ENCODE data around the gene PUDP.

PUDP gene

DNA sequence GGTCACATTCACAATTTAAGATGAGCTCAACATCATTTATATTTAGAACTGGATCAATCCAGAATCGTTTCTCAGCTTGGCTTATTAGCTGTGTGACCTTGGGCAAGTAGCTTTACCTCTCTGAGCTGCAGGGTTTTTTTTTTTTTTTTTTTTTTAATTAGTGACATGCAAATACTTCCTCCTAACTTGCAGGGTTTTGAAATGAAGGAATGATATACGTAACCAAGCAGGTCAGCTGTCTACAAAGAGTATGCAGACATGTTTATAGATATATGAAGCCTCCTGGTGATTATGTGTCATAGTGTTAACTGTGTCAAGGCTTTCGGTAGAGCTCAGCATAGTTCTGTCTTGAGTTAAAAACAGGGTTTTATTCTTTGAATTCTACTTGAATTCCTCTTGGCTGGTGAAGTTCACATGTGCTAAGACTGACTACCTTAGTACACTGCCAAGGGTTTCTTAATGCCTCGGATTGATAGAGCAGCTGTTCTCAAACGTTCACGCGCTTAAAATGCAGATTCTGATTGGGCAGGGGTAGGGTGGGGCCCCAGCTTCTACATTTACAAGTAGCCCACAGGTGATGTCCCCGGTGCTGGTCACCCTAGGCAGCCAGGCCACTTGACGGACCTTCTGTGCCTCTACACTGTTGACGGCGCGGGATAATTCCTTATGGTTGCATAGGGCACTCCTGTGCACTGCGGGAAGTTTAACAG is 1.1 kb downstream of the PUDP start:
- DNase-seq = peak in 1 of 5 donors; percentile 25

DNA sequence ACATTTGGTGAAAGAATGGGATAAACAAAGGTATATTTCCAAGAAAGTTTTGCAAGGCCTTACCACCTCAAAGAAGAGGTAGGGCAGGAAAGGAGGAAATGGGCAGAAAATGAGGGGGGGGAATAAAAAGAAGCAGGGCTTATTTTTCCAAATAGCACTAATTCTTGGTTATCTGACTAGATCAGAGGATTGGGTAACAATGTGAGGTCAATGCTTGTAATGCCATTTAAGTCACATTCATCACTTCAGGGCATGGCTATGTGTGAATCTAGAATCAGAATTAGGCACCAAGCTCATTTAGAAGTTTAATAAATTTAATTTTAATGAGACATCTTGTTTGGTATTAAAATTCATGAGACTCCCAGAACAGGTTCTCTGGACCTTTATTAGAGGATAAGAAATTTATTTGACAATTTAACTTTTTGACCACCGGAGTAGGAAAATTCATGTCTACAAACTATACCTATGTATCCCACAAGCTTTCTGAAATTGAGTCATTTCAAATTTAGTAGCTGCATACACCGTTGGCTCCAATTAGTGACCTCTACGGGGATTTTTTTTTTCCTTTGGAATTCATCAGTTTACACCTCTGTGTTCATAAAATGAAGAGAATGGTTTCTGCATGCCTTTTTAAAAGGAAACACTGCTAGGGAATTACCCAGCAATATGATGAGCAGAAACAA is 1.8 kb downstream of the PUDP start:
- DNase-seq = no peak

GRCh38 chrX:7145454-7145853 is 2.5 kb downstream of the PUDP start:
- DNase-seq = no peak

DNA sequence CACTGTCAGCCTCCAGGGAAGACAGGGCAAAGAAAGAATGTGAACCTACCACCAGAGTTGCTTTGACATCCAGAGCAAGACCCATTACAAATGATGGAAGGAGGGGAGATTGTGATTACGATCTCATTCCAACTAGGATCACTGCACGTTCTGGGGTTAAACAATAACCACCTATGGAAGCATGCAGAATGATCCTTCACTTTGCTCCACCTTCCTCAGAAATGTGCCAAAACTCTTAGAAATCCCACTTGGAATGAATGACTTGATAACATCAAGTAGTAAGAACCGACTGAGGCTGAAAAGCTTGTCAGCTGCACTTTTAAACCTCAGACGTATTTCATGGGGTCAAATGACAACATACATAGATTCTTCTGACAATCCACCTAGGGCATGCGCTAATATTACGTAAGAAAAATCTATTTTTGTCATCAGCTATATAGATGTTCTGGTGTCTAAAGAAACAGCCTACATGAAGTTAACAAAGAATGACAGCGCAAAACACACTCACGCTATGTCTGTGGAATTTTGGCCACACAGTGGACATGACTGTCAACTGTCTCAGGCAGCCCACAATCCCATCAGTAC is 3.9 kb downstream of the PUDP start:
- DNase-seq = no peak

- DNase-seq = no peak
Observed at GRCh38 chrX:7143076-7143475, 4.9 kb downstream of the PUDP start.

DNA sequence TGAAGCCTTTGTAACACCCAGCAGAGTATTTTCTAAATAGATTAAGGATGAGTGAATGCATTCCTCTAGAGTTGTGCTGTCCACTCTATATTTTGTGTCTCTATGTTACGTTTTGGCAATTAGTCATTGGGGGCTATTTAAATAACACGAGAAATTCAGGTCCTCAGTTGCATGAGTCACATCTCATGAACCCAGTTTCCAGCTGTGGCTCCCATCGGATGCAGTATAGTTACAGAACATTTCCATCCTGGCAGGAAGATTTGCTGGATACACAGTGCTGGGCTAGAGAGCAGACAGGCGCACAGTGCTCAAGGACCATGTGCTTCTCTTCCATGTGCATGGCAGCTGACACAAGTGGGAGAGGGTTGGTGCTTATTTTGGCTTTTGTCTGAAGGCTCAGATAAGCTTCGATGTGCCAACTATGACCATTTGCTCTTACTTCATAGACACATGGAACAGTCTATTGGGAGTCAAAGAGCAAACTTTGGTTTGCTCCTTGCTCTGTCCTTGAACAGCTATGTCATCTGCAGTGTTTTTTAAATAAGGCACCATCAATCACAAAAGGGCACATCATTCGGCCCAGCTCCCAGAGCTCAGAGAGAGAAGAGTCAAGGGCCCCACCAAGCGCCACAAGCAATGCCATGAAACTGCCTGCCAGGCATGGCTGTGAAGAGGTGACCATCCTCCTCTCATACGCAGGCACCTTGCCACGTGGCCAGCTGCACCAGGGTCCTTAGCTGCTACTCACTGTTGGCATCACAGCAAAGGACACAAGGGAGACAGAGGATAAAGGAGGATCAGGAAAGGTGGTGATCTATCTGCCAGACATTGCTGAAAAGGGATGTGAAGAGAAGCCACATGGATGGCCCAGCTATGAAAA is 8.5 kb downstream of the PUDP start:
- DNase-seq = no peak

- DNase-seq = no peak
Observed at GRCh38 chrX:7134981-7135380, 13.0 kb downstream of the PUDP start.

GRCh38 chrX:7133050-7133440 is 14.9 kb downstream of the PUDP start:
- DNase-seq = no peak

GRCh38 chrX:7132335-7133049 is 15.5 kb downstream of the PUDP start:
- DNase-seq = peak in 1 of 5 donors; percentile 25

DNA sequence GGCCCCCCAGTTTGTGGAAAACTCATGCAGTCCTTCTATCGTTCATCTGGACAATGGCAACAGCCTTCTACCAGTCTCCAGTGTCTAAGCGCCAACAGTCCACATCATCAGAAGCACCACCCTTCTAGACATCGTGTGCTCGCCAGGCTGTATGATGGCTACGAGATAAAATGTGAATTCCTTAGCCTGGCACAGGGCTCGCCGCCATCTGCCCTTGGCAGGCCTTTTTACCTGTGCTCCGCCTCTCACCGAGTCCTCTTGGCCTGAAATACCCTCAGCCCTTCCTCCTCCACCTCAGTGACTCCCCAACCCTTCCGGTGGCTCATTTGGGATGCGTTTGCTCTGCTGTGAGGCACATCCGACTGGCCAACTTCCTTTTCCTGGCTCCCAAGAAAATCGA is 16.3 kb downstream of the PUDP start:
- no peak for DNase-seq

DNA sequence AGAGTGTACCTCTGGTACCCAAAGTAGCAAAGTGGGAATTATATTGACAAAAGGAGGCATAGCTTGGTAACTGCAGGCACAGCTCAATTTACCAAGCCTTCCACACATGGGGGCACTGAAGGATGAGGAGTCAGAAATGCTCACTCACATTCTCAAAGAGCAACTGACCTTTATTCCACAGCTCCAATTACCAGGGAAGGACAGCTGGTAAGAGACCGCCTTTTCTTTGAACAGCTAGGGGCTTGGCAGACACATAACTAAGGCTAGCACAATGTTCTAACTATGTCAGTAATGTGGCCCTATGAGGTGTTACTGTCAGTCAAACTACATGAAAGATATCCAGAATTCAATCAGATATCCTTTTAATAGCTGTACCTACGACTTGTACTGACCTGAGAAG is 20.9 kb downstream of the PUDP start:
- no peak for DNase-seq

DNA sequence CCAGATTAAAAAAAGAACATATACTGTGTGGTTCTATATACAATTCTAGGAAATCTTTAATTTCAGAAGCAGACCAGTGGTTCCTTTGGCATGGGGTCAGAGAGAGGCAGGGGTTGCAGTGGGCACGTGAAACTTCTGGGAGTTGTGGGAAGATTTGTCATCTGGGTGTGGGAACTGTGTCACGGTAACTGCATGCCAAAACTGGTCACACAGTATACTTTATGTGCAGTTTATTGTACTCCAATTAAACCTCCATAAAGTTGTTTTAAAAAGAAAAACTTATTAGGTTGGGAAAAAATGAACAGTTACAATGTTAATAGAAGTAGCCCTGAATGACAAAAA is 27.1 kb downstream of the PUDP start:
- no peak for DNase-seq

DNA sequence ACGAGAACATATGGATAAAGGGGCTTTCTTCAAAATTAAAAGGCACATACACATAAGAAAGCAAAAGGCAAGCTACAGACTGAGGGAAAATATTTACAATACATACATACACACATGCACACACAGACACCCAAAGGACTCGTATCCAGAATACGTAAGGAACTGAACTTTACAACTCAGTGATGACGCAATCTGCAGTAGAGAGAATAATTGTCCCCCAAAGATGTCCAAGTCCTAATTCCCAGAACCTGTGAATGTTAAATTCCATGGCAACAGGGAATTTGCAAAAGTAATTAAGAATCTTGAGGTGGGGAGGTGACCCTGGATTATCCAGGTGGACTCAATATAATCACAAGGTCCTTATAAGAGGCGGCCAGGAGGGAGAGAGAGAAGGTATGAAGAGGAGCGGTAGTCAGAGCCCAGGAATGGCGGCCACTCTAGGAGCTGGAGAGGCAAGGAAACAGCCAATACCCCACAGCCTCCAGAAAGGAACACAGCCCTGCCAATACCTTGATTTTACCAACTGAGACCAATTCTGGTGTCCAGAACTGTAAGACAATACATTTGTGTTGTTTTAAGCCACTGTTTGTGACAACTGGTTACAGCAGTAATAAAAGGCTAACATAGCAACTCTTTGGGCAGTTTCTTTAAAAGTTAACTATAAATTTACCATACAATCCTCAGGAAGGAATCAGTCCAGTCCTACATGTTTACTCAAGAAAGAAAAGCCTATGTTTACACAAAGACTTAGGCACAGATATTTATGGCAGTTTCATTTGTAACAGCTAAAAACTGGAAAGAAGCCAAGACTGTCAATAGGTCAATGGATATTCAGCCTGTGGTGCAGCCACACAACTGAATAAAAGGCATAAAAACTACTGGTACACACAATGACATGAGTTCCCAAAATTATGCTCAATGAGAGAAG is 27.7 kb downstream of the PUDP start:
- no peak for DNase-seq

DNA sequence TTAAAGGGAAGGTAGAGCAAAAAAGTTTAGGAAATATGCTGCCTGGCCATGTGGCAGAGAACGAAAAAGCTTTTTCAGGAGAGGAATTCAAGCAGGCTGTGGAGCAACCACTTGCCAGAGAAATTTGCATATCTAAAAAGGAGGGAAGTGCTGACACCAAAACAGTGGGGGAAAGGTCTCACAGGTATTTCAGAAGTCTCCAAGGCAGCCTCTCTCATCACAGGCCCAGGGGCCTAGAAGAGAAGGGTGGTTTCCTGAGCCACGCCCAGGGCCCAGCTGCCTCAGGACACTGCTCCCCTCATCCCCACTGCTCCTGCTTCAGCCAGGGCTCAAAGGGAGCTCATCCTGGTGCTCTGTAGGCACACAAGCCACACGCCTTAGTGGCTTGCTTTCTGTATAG is 30.4 kb downstream of the PUDP start:
- no peak for DNase-seq

- no peak for DNase-seq
Observed at GRCh38 chrX:7116081-7116480, 31.9 kb downstream of the PUDP start.

- no peak for DNase-seq
Observed at GRCh38 chrX:7115557-7115956, 32.4 kb downstream of the PUDP start.

GRCh38 chrX:7112071-7112470 is 35.9 kb downstream of the PUDP start:
- no peak for DNase-seq

DNA sequence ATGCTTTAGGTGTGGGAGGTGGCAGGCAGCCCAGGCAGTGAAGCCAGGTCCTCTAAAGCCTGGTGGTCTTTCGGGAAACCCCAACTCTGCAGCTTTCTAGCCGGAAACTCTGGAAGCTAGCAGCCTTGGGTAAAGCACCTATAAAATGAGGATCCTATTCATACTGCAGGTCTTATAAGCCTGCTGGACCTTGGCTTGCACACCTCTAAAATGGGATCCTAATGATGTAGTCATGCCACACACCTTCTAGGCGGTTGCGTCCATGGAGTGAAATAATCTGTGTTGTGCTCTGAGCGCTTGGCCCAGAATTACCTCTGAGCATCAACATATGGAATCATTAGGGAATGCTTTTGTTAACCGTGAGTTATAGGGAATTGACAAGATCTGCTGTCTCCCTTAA is 36.4 kb downstream of the PUDP start:
- DNase-seq = no peak

GRCh38 chrX:7110821-7111276 is 37.1 kb downstream of the PUDP start:
- peak in 1 of 5 donors; percentile 54 for DNase-seq

DNA sequence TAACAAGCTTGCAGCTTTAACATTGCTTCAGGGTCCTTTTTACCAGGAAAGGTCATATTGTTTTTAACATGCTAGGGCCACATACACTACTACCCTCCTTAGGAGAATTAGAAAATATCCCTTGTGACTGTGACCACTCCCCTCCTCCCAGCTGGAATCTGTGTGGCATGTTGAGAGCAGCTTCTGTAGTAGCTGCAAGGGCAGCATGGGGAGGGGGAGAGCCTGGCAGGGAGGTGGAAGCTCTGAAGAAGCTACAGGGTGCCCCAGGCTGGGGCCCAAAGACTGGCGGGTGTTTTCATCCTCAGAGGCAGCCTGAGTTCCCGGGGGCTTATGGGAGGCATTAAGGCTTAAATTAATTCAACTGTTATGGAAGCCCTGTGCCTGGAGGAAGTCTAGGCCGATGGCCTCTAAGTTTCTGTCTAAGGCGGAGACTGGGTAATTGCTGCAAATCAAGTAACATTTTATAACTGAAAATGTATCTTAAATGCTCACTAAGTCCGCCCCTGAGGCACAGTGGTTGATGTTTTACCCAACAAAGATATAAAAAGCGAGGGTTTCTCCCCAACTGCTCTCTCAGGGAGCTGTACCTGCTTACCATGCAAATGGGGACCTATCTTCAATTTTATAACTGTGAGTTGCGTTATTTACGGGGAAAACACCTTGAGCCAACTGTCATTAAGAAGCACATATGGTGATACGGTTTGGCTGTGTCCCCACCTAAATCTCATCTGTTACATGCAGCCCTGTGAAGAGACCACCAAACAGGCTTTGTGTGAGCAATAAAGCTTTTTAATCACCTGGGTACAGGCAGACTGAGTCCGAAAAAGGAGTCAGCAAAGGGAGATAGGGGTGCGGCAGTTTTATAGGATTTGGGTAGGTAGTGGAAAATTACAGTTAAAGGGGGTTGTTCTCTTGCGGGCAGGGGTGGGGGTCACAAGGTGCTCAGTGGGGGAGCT is 37.8 kb downstream of the PUDP start:
- DNase-seq = no peak
